Lower leg skin (tissue), 3 donors: ENCODE data around the gene DFFB.

Experiments used
- CTCF ChIP-seq, 3 donors: fragments of 450-650 bp; IDR thresholded peaks; one replicate each; pipeline ENCODE4 v1.5.1; 2016; ENCODE audit warnings: antibody characterized with exemption in 3 of 3, mild to moderate bottlenecking in 3 of 3, moderate library complexity in 2 of 3
- POLR2A ChIP-seq, 2 donors: fragments of 450-650 bp; IDR thresholded peaks; one replicate each; pipeline ENCODE4 v1.6.1; 2016 to 2017; ENCODE audit warnings: antibody characterized with exemption in 2 of 2, mild to moderate bottlenecking in 1 of 2, moderate library complexity in 1 of 2

GRCh38 chr1:3898475-3898735 is 41.1 kb downstream of the DFFB start:
- no peak for TF ChIP-seq CTCF (IDR thresholded peaks at IDR 0.05)
- TF ChIP-seq POLR2A (IDR thresholded peaks at IDR 0.05) = no peak
